ENCODE results near the gene UTP11. TPM values are rescaled to one million over a fixed set of nuclear protein-coding genes. Genes with fewer than 3 reads are reported as not detected.

Gene UTP11
- total RNA-seq, 1 donor from 2014 or later: 16.5 TPM

GRCh38 chr1:38037221-38037939, 24.8 kb downstream of the UTP11 start:
- TF ChIP-seq, protein P1, sequence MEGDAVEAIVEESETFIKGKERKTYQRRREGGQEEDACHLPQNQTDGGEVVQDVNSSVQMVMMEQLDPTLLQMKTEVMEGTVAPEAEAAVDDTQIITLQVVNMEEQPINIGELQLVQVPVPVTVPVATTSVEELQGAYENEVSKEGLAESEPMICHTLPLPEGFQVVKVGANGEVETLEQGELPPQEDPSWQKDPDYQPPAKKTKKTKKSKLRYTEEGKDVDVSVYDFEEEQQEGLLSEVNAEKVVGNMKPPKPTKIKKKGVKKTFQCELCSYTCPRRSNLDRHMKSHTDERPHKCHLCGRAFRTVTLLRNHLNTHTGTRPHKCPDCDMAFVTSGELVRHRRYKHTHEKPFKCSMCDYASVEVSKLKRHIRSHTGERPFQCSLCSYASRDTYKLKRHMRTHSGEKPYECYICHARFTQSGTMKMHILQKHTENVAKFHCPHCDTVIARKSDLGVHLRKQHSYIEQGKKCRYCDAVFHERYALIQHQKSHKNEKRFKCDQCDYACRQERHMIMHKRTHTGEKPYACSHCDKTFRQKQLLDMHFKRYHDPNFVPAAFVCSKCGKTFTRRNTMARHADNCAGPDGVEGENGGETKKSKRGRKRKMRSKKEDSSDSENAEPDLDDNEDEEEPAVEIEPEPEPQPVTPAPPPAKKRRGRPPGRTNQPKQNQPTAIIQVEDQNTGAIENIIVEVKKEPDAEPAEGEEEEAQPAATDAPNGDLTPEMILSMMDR (IDR thresholded peaks at IDR 0.05): no peak
- Histone ChIP-seq H3K4me3 (no peak overlapping the region), H3K9me3 (no peaks in the 10 kb centered on the region), H3K36me3 (no peaks in the 10 kb centered on the region), H3K4me1 (no peaks in the 10 kb centered on the region), H3K27me3 (peaks cover 5% of the 10 kb centered on the region), H3K27ac (no peak overlapping the region)
- intact Hi-C loops (cut with DNase I): no loop called here
- no peak for DNase-seq (ENCODE audit: low spot score in 2 of 2)

DNA sequence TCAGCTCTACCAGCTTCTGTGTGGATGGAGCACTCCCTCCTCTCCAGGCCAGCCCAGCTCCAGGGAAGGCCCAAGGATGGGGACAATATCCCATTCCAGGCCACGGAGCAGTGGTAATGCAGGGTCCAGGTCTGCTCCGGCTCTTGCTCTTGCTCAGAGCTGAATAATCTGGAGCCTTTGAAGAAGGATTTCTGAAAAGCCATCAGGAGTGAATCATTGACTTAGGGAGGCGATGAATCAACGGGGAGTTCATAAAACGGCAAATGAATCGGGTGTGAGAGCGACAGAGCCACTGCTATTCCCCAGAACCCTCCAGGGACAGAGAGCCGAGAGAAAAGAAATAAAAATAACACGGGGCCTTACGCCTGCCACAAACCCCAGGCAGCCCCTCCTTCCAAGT, 26.3 kb downstream of the UTP11 start:
- Histone ChIP-seq H3K4me3 (no peak overlapping the region), H3K27ac (no peak overlapping the region), H3K9me3 (no peaks in the 10 kb centered on the region), H3K36me3 (no peaks in the 10 kb centered on the region), H3K27me3 (peaks cover 17% of the 10 kb centered on the region), H3K4me1 (no peaks in the 10 kb centered on the region)
- intact Hi-C loops (cut with DNase I): no loop called here
- DNase-seq (ENCODE audit: low spot score in 2 of 2): no peak
- TF ChIP-seq, protein P1 (IDR thresholded peaks at IDR 0.05): no peak

GRCh38 chr1:38039331-38040088, 27.0 kb downstream of the UTP11 start:
- Histone ChIP-seq H3K9me3 (no peaks in the 10 kb centered on the region), H3K4me3 (no peak overlapping the region), H3K36me3 (no peaks in the 10 kb centered on the region), H3K27me3 (peaks cover 23% of the 10 kb centered on the region), H3K27ac (no peak overlapping the region), H3K4me1 (peaks cover 3 to 5% of the 10 kb centered on the region in 2 donors)
- intact Hi-C loops (cut with DNase I): no loop called here
- DNase-seq (ENCODE audit: low spot score in 2 of 2): no peak
- TF ChIP-seq, protein P1 (IDR thresholded peaks at IDR 0.05): no peak

DNA sequence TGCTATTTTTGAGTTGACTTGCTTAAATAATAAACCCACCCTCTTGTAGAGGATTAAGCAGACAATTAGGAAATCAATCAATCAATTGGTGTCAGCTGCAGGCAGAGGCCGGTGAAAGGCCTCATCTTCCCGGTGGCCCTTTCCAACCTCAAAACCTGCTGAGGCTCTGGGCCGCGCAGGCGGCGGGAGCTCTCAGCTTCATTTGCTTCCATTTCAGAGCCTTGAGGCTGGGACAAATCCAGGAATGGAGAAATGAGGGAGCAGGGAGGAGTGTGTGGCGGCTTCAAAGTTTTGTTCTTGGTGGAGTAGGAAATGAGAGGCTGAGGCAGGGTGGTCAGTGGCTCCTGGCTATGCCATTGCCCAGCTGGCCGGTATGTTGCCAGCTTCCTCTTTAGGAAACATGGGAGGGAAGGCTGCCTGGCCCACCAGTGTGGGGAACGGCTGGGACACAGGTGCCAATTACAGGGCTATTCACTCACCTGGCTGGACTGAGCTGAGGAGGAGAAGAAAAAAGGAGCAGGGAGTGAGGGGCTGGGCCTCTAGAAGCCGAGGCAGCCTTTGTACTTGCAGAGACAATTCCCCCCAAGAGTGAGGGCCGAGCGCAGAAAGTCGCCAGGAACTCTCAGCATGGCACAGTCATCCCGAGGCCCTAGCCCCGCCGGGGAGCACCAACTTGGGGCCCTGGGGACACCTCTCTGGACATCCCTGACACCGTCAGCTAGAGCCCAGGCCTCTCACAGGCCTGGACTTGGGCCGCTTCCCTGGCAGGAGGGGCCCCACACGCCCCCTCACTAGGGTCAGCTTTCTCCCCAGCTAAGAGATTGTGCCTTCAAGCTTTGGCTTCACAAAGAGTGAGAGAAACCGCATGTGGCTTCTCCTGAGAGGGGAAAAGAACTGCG, 29.7 kb downstream of the UTP11 start:
- peaks cover 29% of the 10 kb centered on the region for H3K27me3 ChIP-seq

More for the DNA sequence above, 29.7 kb downstream of the UTP11 start:
- DNase-seq (ENCODE audit: low spot score in 2 of 2): no peak
- H3K9me3 ChIP-seq: no peaks in the 10 kb centered on the region
- no peak overlapping the region for H3K4me3 ChIP-seq
- intact Hi-C loops (cut with DNase I): no loop called here
- peaks cover 13% of the 10 kb centered on the region in 2 donors for H3K4me1 ChIP-seq
- H3K36me3 ChIP-seq: no peaks in the 10 kb centered on the region
- H3K27ac ChIP-seq: no peak overlapping the region
- TF ChIP-seq, protein P1 (IDR thresholded peaks at IDR 0.05): no peak
